Inferior parietal cortex (tissue), 1 donor: ENCODE data around the gene ZNF12.

Source experiments
- DNase-seq: peaks from one replicate; pipeline ENCODE4 v3.0.0-alpha.2; 2016; ENCODE audit errors: extremely low spot score

The ZNF12 gene

DNA sequence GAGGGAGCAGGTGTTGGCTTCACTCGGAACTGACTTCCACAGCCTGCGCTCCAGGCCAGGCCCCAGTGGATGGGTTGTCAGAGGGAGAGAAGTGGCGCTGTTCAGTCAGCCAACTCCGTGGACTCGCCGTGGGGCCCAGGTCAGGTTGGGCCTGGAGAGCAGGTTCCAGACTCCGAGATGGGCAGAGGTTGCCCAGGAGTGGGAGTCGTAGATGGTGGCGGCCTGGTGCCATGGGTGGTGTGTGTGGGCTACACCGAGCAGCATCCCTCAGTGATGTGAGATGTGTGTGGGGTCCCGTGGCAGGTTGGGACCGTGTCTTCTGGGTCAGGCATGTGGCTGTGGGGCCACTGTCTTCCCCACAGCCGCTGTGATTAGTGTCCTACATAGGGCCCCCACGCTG is 59.2 kb downstream of the ZNF12 start:
- DNase-seq = no peak

DNA sequence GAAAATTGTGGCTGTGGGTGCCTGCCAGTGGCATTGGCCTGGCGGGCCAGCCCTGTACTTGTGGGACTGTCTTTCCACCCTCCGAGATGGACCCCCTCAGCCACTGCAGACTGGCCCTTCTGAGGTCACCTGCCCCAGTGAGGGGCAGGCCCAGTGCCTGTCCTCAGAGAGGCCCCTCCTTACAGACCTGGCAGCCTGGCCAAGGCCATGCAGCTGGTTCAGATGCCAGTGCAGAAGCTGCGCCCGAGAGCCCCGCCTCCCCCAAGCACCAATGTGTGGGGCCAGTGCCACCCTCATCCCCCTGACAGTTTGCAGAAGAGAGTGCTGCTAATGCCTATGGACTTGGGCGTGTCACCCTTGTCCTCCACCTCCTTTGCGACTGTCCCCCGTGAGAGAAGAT is 59.7 kb downstream of the ZNF12 start:
- no peak for DNase-seq

DNA sequence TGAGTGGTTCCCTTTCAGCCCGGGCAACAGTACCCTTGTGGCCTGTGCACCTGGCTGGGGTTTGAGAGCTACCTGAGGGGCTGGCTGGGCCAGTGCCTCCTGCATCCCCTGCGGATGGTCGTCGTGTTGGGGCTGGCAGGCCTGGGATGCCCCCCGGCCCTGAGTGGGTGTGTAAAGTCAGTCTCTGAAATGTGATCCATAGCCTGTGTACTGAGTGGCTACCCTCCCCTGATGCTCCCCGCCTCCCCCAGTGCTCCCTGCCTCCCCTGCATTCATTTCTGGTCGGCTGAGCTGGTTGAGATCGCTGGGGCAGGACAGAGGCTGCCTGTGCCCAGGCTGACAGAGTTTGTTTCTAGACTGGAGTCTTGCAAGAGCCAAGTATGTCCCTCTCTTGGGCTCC is 60.3 kb downstream of the ZNF12 start:
- DNase-seq = no peak

DNA sequence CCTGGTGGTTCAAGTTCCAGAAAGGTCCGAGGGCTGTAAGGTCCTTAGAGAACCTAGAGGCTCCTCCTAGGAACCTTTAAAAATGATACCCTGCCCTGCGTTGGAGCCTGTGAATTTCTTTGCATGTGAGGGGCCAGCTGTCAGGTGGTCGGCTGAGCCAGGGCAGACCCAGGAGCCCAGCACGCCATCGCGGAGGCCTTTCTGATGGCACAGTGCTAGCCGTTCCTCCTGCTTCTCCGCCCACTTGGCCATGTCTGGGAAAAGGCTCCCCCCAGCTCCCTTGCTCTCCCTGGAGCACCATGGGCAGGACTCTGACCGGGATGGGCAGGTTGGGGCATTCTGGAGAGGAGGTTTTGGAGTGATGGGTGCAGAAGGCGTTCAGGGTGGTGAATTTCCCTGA is 62.0 kb downstream of the ZNF12 start:
- DNase-seq = no peak

DNA sequence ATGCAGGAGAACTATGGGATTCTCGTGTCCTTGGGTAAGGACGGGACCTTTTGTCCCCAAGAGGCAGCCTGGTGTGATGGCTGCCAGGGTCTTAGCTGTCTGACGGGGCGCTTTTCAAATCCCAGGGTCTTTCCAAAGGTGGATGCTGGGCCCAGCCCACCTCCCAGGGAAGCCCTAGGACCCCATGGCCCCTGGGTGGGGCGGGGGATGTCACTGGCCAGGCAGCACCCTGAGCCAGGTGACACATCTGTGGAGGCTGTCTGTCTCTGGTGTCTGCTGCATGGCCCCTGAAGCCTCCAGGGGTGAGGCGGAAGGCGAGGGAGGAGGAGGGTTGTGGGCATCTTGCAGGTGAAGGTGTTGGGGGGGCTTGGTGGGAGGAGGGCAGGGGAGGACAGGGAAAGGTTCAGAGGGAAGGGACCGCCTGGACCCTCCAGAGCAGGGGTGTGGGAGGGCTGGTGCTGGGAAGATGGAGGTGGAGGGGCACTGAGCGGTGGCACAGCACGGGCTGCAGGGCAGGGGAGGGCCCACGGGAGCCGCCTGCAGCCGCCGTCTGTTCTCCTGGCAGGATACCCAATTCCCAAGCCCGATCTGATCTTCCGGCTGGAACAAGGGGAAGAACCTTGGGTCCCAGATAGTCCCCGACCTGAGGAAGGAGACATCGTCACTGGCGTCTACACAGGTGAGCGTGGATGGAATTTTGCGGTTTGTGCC is 62.7 kb downstream of the ZNF12 start:
- DNase-seq = no peak

DNA sequence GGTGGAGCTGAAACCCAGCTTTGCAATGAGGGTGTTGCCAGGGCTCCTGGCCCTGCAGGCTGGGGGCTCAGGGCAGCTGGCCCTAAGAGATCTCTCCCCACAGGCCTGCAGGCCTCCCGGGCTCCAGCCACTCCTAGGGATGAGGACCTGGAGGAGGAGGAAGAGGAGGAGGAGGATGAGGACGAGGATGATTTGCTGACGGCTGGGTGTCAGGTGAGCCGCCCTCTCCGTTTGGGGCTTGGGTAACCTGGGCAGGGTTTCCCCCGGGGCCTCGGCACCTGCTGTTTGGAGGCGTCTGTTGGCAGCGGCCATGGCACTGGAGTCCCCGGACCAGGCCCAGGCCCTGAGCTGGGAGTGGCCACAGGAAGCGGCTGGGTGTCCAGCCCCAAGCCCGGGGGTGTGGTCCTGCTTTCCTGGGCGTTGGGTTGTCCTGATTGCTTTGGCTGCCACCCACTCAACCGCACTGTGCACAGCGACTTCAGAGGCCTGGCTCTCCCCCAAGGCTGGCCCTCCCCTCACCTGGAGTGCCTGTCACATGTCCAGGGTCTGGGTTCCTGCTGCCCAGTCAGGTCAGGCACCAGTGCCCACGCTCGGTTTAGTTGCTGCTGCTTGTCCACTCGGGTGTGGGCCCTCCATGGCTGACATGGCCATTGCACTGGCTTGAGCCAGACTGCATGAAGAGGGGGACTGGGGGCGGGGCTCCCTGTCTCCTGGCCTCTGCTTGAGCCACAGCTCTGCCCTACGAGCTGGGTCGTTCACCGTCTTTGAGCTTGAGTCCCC is 63.7 kb downstream of the ZNF12 start:
- no peak for DNase-seq

DNA sequence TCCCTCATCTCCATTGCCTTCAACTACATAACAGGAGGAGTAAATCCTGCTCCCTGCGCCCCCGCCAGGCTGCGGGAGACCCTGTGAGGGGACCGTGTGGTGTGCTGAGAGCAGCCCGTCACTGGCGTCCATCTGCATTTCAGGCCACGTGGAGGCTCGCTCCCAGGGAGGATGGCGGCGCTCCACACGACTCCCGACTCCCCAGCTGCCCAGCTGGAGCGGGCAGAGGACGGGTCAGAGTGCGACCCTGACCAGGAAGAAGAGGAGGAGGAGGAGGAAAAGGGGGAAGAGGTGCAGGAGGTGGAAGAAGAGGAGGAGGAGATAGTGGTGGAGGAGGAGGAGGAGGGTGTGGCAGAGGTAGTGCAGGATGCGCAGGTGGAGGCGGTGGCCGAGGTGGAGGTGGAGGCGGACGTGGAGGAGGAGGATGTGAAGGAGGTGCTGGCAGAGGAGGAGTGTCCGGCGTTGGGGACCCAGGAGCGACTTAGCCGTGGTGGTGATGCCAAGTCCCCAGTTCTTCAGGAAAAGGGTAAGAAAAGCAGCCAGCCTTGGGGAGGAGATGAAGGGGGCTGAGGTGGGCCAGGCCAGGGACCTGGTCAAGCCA is 64.4 kb downstream of the ZNF12 start:
- no peak for DNase-seq

DNA sequence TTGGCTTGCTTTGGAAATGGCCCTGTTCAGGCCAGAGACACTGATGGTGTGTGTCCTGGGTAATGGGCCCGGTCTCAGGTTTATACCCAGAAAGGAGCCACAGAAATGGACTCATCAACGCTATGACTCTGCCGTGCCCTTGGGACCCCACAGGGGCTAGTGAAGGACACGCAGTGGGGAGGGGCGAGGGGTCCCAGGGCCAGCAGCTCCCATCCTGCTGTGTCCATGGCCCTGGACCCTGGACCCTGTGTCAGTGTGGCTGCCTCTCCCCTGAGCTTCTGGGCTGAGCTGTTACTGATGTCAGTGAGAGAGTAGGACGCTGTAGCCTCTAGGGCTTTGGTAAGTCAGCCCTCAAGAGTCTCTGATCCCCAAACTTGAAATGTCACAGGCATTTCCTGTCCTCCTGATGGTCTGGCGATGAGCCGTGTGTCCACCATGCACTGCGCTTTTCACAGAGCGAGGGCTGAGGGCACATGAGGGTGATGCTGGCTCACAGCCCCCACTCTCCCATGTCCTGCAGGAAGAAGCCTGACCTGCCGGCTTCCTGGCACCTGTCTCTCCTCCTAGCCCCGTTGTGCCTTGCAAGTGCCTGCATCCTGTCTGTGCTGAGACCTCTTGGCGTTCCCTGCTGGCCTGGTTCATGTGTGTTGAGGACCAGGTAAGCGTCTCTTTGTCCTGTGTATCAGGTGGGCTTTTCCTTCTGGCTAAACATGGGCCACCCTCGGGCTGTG is 65.3 kb downstream of the ZNF12 start:
- no peak for DNase-seq

DNA sequence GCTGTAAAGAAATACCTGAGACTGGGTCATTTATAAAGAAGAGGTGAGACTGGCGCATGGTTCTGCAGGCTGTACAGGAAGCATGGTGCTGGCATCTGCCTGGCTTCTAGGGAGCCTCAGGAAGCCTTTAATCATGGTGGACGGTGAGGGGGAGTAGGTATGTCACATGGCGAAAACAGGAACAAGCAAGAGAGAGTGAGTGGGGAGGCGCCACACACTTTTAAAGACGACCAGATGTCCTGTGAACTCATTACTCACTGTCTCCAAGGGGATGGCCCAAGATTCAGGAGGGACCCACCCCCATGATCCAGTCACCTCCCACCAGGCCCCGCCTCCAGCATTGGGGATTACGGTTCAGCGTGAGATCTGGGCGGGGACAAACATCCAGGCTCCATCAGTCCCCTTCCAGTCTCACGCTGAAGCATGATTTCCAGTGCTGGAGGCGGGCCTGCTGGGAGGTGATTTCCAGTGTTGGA is 66.5 kb downstream of the ZNF12 start:
- DNase-seq = peak; percentile 6

DNA sequence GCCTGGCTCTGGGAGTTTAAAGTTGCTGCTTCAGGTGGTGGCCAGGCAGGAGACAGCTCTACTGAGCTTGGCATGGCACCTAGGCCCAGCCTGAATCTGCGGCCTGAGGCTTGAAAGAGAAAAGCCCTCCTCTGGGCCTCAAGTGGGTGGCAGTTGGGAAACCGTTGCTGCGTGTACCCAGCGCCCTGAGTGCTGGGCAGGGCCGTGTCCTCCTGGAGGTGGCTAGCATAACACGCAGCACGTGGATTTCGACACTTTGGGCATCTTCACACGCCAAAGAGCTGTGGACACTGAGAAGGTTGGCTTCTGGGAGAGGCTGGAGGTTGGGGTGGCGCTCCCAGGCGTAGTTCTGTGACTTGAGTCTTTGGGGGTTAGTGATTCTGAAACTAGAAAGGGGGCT is 67.1 kb downstream of the ZNF12 start:
- DNase-seq = no peak

DNA sequence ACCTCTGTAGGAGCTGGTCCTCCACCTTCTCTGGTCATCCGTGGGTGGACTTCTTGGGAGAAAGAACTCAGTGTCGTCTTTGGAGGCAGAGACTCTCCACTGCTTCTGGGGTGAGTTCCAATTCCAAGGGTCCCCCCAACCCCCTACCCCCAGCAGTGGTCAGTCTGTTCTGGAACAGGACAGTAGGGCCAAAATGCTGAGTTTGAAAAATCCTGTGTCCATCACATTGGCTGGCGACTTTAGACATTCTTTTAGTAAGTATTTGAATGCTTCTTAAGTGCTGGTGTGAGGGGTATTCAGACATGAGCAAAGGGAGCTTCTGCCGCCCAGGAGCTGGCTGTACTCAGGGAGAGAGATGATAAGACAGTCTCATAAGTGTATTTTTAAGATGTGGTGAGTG is 67.7 kb downstream of the ZNF12 start:
- DNase-seq = no peak
